Measurements from ENCODE around the gene ZYX.

GRCh38 chr7:143426479-143427142 is 45.5 kb downstream of the ZYX start:
- TF ChIP-seq CTCF (conservative IDR thresholded peaks at IDR 0.05) (no peak), EZH2 (IDR thresholded peaks at IDR 0.05; ENCODE audit: low read depth) (no peak)
